GM12875 (cell line): ENCODE data around the gene FOXO3.

Source experiments
- H3K4me3 ChIP-seq: one replicate; pipeline ENCODE4 v1.5.1; 2011; ENCODE audit warnings: low read depth, low read length, control low read depth
- TF ChIP-seq, protein P1 (sequence below): IDR thresholded peaks from 2 replicates; pipeline ENCODE4 v1.5.1; 2011; ENCODE audit warnings: low read depth, mild to moderate bottlenecking, control low read depth, inconsistent platforms, low read length, moderate library complexity, borderline replicate concordance; ENCODE audit not compliant: insufficient read depth

The FOXO3 gene

GRCh38 chr6:108650325-108650724 is 89.6 kb downstream of the FOXO3 start:
- TF ChIP-seq, protein P1, sequence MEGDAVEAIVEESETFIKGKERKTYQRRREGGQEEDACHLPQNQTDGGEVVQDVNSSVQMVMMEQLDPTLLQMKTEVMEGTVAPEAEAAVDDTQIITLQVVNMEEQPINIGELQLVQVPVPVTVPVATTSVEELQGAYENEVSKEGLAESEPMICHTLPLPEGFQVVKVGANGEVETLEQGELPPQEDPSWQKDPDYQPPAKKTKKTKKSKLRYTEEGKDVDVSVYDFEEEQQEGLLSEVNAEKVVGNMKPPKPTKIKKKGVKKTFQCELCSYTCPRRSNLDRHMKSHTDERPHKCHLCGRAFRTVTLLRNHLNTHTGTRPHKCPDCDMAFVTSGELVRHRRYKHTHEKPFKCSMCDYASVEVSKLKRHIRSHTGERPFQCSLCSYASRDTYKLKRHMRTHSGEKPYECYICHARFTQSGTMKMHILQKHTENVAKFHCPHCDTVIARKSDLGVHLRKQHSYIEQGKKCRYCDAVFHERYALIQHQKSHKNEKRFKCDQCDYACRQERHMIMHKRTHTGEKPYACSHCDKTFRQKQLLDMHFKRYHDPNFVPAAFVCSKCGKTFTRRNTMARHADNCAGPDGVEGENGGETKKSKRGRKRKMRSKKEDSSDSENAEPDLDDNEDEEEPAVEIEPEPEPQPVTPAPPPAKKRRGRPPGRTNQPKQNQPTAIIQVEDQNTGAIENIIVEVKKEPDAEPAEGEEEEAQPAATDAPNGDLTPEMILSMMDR: no peak
- no peak overlapping the region for H3K4me3 ChIP-seq

GRCh38 chr6:108650781-108651180 is 90.1 kb downstream of the FOXO3 start:
- no peak overlapping the region for H3K4me3 ChIP-seq
- TF ChIP-seq, protein P1: no peak

GRCh38 chr6:108651340-108652227 is 90.9 kb downstream of the FOXO3 start:
- no peak overlapping the region for H3K4me3 ChIP-seq
- TF ChIP-seq, protein P1: no peak

DNA sequence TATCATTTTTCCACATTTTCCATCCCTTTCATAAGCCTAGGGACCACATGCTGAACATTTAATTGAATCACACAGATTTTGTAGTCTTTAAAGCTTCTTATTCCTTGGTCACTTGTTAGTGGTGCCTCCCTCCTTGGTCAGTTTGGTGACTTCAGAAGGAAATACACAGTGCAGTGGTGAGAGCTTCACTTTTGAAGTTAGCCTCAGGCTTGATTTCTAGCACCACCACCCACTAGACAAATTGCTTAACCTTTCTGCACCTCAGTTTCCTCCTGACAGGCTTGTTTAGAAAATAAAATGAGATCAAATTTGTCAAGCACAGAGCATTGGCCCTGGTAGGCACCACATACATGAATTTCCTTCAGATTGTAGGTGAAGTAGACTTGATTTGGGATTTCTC is 91.7 kb downstream of the FOXO3 start:
- TF ChIP-seq, protein P1: no peak

DNA sequence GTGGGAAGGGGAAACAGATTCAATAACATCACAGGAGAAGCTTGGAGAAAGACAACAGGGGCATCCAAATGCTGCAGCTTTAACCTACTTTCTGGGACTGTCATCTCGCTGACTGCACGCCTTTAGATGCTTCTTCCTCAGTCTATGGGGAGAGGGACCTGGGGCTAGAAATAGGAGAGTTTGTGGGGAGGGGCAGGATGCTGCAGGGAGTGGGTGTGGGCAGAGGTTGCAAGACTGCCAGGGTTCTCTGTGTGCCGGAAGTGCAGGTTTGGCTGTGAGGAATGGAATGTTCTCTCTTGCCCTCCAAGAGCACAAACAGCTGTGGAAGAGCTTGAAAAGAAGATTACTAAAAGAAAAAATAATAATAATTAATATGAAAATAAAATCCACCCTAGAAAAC is 93.2 kb downstream of the FOXO3 start:
- H3K4me3 ChIP-seq: no peak overlapping the region
- TF ChIP-seq, protein P1: no peak

More for the DNA sequence above, 91.7 kb downstream of the FOXO3 start:
- no peak overlapping the region for H3K4me3 ChIP-seq

DNA sequence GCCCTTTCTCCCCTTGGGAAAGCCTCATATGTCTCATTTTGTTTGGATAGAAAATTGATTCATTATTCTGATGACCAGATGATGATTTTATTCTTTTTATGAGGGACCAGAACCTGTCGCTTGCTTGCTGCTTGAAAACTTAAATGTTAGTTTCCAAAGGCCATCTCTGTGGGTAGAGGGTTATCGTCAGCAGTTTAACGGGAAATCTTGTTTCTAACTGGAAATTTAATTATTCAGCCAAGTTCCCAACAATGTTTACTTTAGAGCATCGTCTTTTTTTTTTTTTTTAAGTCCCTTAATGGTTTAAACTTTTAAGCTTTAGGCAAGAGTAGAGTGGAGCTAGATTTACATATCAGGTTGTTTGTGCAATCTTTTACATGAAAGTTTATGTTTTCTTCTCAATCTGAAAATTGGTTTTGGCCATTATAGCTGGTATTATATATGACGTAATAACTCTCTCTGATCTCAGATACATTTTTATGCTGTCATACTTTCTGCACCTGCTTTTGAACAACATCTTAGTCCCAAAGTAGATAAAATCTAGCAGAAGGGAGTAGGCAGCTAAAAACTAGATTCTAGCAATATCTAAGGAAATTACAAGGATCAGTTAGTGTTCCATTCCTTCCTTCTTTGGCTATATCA is 93.9 kb downstream of the FOXO3 start:
- TF ChIP-seq, protein P1: no peak
- H3K4me3 ChIP-seq: no peak overlapping the region
